HS-5 (cell line): ENCODE measurements around the gene SH2B3.

Experiments
- DNase-seq: peaks from one replicate; pipeline ENCODE4 v3.0.0-alpha.2; 2012; ENCODE audit warnings: low read depth

SH2B3 gene

GRCh38 chr12:111462210-111462769 lies 56.6 kb downstream of the SH2B3 start:
- DNase-seq = peak; percentile 61

DNA sequence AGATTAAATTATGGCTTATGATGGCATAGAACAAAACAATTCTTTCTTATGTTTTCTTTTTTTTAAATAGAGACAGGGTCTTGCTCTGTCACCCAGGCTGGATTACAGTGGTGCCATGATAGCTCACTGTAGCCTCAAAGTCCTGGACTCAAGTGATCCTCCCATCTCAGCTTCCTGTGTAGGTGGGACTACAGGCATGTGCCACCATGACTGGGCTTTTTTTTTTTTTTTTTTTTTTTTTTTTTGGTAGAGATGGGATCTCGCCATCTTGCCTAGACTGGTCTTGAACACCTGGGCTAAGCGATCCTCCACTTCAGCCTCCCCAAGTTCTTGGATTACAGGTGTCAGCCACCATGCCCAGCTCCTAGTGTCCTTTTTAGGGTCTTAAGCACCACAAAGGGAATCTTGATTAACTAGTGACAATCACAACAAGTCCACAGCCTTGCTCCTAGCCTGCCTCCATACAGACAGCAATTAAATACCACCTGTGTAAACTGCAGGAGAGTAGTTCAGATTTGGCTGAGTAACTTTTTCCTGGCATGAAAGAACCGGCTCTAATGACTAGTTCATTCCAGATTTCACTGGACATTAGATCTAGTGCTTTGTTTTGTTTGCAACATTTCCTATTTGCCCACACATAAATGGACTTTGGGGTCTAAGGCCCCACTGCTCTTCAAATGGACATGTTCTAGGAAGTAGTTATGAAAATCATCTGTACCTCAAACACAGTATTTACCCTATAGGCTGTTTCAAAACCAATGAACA lies 61.6 kb downstream of the SH2B3 start:
- DNase-seq = no peak

GRCh38 chr12:111467857-111468241 lies 62.1 kb downstream of the SH2B3 start:
- no peak for DNase-seq

- no peak for DNase-seq
These were observed 63.7 kb downstream of the SH2B3 start for GRCh38 chr12:111469401-111469800.

DNA sequence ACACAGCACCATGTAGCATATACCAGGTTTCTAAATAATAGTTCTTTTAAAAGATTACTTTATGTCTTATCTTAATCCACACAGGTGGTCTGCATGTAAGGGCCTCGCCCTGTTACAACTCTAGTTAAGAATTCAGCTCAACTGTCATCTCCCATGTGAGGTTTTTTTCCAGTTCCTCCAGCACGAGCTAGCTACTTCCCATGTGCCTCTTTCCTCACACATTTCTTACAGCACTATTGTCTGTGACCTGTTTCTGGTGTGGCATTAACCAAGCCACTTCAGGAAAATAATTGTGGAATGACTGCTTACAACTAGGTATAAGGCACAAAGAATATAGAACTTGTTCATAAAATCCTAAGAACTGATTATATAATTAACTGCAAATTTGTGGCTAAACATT lies 65.5 kb downstream of the SH2B3 start:
- no peak for DNase-seq

DNA sequence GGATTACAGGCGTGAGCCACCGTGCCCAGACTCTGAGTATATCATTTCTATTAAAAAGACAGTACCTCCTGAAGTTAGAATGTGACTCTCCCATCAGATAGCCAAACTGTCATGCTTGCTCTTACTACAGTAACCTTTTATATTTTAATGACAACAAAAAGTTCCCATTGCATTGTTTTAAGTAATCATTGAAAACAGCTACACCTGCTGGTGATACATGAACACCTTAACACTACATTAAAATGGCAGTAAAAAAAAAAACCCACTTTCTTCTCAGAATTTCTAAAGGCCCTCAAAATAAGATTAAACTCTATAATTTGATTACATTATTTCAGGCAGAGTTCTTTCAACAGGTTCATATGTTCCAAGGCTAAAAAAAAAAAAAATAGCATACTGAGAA lies 76.7 kb downstream of the SH2B3 start:
- no peak for DNase-seq

DNA sequence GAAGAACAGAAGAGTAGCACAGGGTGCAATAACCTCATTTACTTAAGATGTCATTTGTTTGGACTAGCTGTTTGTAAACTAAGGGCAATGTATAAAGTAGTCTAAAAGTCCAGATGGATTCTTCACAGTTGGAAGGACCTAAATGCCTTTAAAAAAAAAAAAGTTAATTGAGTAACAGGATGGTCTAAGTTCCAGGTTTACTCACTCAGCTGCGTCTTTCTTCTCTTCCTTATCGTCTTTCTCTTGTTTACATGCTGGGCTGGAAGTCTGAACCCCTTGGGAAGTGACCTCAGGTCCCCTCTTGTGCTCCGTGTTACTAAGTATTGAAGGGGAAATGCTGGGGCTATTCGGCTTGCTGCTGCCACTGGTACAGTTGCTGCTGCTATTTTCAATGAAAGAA lies 82.5 kb downstream of the SH2B3 start:
- DNase-seq = no peak

DNA sequence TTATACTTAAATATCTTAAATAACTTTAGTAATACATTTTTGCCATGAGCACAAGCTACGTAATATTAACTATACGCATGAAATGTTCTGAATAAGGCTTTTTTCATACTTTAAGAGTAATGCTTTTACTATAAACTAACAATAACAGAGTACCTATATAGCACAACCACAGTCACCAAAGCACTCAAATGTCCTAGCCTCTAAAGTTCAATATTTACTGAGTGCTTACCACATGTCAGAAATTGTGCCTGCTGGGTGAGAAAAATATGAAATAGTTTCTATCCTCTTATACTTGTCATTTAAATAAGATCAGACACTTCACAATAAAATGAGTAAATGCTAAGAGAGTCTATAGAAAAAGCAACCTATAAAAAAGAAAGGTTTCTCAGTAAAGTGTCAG lies 83.1 kb downstream of the SH2B3 start:
- no peak for DNase-seq

DNA sequence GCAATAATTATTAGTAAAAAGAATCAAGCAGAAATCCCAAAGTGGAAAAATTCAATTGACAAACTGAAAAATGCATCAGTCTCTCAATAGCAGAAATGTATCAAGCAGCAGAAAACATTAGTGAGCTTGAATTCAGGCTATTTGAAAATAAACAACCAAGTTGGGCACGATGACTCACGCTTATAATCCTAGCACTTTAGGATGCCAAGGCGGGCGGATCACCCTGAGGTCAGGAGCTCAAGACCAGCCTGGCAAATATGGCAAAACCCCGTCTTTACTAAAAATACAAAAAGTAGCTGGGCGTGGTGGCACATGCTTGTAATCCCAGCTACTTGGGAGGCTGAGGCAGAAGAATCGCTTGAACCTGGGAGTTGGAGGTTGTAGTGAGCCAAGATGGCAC lies 87.3 kb downstream of the SH2B3 start:
- peak; percentile 28 for DNase-seq

GRCh38 chr12:111494676-111495075 lies 89.0 kb downstream of the SH2B3 start:
- DNase-seq = no peak
